IPS-18c (cell line): ENCODE results near the gene TNIP3.

Experiments used
- H3K4me3 ChIP-seq: 2 replicates; pipeline ENCODE4 v1.7.0; 2013; ENCODE audit warnings: low read depth, mild to moderate bottlenecking, low read length, moderate library complexity; ENCODE audit not compliant: insufficient read depth
- H3K9me3 ChIP-seq: one replicate; pipeline ENCODE4 v1.6.1; 2013; ENCODE audit warnings: mild to moderate bottlenecking, low read length, moderate library complexity; ENCODE audit not compliant: control insufficient read depth, insufficient read depth

TNIP3 gene

DNA sequence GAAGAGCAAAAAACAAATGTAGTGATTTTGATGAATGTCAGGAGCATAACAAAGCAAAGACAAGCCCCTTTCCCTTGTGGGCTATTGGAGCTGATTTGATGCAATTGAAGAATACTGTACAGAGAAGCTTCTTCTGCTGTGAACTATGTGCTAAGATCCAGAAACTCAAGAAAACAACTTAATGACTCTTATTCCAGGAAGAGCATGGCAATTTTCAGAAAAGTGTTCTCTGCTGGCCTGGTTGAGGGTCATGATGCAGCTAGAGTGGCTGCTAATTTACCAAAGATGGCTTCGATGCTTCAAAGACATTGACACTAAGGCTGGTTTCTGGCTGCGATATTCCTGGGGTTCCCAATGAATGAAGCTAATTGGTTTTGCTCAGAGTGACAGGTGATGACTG is 45.8 kb downstream of the TNIP3 start:
- no peak overlapping the region for H3K4me3 ChIP-seq
- peaks cover 2% of the 10 kb centered on the region for H3K9me3 ChIP-seq

DNA sequence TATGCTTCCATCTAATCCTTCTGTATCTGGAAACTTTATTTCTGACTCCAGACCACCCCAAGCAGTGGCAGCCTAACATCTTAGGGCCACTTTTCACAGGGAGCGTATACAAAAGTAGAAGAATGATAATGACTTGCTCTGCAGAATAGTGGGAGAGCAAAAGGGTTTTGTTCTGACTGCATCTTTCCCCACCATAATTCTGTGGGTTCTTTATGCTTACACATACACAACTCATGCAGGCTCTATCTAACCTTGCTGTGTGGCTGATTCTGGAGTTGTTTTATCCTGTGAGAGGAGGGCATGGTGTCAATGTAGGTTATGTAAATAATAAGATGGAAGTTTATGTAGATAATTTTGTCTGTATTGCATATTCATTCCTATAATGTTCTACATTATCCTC is 49.4 kb downstream of the TNIP3 start:
- Histone ChIP-seq H3K9me3 (no peaks in the 10 kb centered on the region), H3K4me3 (no peak overlapping the region)

DNA sequence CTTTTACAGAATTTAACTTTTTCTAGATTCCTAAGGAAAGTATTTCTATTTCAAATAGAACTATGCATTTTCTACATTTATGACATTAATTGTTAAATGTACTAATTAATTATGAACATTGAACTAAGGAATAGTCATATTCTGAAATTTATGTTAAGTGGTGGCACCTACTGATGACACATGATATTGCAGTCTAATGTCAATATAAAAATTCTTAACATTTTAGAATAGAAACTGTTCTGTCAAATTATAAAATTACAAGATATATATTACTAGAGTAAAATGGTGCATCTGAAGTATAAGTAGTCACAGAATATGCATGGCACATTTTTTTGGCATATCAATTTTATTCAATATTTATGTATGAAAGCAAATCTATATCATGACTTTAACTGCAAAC is 51.6 kb downstream of the TNIP3 start:
- no peak overlapping the region for H3K4me3 ChIP-seq
- H3K9me3 ChIP-seq, result no peaks in the 10 kb centered on the region

DNA sequence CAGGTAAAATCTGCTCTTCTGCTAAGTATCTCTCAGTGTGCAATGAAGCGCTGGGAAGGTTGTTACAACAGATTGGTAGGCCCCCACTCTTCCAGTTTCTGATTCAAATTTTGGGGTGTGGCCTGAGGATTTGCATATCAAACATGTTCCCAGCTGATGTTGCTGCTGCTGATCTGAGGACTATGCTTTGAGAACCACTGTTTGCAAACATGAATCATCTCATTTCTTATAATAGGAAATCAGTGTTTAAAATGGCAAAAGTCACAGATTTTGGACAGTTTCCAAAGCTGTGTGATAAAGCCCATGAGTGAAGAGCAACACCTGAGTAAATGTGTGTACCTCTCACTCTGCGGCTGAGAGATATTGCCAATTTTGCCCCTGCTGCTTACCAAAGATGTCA is 55.6 kb downstream of the TNIP3 start:
- H3K4me3 ChIP-seq, result no peak overlapping the region
- no peaks in the 10 kb centered on the region for H3K9me3 ChIP-seq

DNA sequence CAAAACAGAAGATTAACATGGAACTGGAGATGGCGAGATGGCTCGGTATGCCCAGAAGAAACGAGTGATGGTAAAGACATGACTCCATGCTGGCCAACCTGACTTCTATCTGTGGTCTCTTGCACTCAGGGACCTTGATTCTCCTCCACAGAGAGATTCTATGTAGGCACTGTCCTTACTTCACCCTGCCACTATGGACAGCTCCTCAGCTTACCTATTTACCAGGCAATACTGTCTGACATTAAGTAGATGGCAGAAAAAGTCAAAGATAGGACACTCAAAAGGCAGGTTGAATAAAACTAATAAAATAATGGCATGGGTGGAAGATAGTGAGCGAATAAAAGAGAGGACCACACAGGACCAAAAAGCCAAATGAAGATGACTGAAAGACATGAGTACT is 56.6 kb downstream of the TNIP3 start:
- no peaks in the 10 kb centered on the region for H3K9me3 ChIP-seq
- H3K4me3 ChIP-seq, result no peak overlapping the region

DNA sequence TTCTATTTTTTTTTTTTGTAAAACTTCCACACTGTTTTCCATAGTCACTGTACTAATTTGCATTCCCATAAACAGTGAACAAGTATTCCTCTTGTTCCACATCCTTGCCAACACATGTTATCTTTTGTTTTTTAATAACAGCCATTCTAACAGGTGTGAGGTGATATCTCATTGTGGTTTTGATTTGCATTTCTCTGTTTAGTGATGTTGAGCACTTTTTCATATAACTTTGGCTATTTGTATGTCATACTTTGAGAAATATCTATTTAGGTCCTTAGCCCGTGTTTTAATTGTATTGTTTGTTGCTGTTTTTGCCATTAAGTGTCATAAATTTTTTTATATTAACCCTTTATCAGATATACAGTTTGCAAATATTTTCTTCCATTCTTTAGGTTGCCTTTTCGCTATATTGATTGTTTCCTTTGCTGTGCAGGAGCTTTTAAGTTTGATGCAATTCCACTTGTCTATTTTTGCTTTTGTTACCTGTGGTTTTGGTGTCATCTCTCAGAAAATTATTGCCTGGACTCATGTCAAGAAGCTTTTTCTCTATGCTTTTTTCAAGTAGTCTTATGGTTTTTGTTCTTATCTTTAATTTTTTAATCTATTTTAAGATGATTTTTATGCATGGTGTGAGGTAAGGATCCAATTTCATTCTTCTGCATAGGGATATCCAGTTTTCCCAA is 63.9 kb downstream of the TNIP3 start:
- H3K4me3 ChIP-seq, result no peak overlapping the region
- no peaks in the 10 kb centered on the region for H3K9me3 ChIP-seq

DNA sequence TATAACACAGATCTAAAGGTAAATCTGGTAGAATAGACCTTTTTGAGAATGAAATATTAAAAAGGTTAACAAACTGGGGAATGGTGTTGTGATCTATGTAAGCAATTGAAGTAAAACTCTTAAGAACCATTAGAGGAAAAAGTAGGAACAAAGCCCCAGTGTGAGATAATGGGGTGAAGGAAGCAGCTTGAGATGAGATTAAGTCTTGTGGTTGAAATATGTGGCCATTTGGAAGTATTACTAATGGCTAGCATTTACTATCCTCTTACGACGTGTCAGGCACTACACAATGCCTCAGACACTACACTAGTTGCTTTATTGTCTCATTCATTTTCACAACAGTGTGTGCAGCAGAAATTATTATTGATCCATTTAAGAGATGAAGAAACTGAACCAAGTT is 65.9 kb downstream of the TNIP3 start:
- Histone ChIP-seq H3K4me3 (no peak overlapping the region), H3K9me3 (no peaks in the 10 kb centered on the region)

DNA sequence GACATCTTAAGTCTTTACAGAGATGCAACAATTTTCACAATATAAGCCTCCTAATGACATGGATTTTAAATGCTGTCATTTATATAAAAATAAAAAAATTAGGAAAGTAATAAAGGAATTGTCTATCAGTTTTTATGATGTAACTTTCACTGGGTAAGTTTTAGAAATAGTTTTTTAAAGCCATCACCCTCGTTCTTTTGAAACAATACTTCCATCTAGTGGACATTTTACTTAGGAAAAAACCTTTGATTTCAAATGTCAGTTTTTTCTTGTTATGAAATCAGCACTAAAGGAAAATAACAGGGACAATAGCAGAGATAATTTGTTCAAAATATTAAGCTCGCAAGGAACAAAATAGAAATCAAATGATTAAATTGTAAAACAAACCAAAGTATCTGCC is 67.5 kb downstream of the TNIP3 start:
- no peaks in the 10 kb centered on the region for H3K9me3 ChIP-seq
- no peak overlapping the region for H3K4me3 ChIP-seq

DNA sequence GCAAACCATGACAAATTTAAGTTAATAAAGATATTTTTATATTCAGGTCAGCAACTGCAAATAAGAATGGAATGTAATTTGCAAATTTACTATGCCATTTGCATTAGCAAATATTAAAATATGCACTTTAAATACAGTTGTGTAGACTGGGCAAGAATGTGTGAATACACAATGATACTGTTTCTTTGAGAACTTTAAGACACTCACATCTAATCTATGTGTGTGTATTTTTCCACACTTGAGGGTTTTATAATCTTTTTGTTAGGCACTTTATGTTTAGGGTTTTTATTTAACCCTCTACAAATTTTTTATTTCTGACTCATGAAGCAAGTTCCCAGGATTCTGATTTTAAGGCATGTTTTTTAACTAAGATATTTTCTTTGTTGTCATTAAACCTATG is 67.9 kb downstream of the TNIP3 start:
- H3K9me3 ChIP-seq, result no peaks in the 10 kb centered on the region
- no peak overlapping the region for H3K4me3 ChIP-seq

DNA sequence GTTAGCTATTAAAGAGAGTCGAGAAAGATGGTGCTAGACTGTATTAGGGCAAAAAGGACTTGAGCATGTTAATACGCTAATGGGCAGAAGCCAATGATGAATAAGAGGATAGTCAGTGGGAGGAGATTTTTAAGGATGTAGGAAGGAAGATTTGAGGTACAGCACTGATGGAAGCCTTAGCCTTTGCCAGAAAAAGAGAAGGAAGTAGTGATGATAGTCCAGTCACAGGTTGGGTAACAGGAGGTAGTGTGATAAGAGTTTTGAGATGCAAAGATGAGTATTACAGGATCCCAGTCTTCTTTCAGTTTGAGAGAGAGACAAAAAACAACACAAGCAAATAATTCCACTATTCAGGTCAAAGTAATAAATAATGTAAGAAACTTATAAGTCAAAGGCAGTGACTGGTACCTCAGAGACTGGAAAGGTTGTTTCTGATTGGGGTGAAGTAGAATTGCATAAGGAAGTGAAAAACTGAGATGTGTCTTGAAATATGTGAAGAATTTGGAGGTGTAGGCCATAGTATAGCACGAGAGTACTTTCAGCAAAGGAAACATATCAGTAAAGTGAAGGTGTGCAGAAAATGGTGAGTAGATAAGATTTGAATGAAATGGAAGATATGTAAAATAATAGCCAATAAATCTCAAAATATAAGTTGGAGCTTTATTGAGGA is 69.7 kb downstream of the TNIP3 start:
- no peaks in the 10 kb centered on the region for H3K9me3 ChIP-seq

DNA sequence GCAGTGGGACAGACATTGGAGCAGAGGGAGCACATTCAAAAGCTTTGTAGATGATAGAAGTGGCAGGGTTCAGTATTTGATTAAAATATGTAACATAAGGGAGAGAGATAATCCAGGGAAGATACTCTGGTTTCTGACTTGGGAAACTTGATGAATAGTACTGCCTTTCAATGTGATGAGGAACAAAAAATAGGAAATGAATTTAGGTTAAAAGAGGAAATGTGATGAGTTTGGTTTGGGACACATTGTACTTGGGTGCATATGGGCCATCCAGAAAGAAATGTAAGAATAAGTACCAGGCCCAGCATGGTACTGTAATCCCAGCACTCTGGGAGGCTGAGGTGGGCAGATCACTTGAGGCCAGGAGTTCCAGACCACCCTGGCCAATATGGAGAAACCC is 70.9 kb downstream of the TNIP3 start:
- Histone ChIP-seq H3K4me3 (no peak overlapping the region), H3K9me3 (no peaks in the 10 kb centered on the region)

More for the DNA sequence above, 69.7 kb downstream of the TNIP3 start:
- H3K4me3 ChIP-seq, result no peak overlapping the region

DNA sequence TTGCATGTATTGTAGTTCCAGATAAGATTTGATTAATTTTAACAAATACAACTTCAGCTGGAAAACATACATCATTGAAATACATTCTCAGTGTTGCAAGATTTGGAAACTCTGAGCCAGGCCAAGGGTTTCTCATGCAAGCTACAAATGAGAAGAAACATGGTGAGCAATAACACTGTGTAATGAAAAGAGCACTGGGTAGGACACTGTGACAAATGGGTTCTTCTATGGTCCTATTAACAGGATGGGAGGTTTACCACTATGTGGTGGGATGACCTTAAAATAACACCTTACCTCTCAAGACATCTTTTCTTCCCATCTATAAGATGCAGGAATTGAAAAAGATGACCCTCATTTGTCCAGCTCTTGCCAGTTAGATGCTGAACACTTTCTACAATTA is 72.2 kb downstream of the TNIP3 start:
- H3K9me3 ChIP-seq, result no peaks in the 10 kb centered on the region
- H3K4me3 ChIP-seq, result no peak overlapping the region

DNA sequence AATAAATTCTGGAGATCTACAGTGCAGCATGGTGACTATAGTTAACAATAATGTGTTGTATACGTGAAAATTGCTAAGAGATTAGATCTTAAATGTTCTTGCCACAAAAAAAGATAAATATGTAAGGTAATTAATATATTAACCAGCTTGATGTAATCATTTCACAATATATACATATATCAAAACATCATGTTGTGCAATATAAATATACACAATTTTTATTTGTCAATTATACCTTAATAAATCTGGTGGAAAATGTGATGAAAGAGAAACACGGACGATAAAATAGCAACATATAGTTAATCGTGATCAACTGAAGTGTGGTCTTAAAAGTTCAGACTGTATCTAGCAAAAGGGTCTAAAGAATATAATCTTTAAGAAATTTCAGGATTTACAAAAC is 75.3 kb downstream of the TNIP3 start:
- H3K4me3 ChIP-seq, result no peak overlapping the region
- no peaks in the 10 kb centered on the region for H3K9me3 ChIP-seq
